HepG2 (cell line): Measurements from ENCODE around the gene COL4A6.

ENCODE experiments used
- NCOR1 ChIP-seq: fragments of 200-600 bp; sonication (generic); IDR thresholded peaks from 2 replicates; pipeline ENCODE4 v1.7.0; 2017; ENCODE audit warnings: antibody characterized with exemption, low read length, borderline replicate concordance
- SP2 ChIP-seq: sonication (generic); formaldehyde crosslinking; IDR thresholded peaks from 2 replicates; pipeline ENCODE4 v1.5.1; 2020; ENCODE audit warnings: mild to moderate bottlenecking, missing genetic modification reagents
- TCF7L2 ChIP-seq: IDR thresholded peaks from 2 replicates; pipeline ENCODE4 v1.6.1; 2011; ENCODE audit warnings: mild to moderate bottlenecking, low read depth, low read length, moderate library complexity
- ZNF292 ChIP-seq: sonication (generic); formaldehyde crosslinking; IDR thresholded peaks from 2 replicates; pipeline ENCODE4 v1.8.1; 2022; ENCODE audit warnings: mild to moderate bottlenecking, low read depth, missing genetic modification reagents, borderline replicate concordance
- ZNF350 ChIP-seq: sonication (generic); formaldehyde crosslinking; IDR thresholded peaks from 2 replicates; pipeline ENCODE4 v1.4.0; 2020; ENCODE audit warnings: mild to moderate bottlenecking, low read depth, missing genetic modification reagents, borderline replicate concordance

DNA sequence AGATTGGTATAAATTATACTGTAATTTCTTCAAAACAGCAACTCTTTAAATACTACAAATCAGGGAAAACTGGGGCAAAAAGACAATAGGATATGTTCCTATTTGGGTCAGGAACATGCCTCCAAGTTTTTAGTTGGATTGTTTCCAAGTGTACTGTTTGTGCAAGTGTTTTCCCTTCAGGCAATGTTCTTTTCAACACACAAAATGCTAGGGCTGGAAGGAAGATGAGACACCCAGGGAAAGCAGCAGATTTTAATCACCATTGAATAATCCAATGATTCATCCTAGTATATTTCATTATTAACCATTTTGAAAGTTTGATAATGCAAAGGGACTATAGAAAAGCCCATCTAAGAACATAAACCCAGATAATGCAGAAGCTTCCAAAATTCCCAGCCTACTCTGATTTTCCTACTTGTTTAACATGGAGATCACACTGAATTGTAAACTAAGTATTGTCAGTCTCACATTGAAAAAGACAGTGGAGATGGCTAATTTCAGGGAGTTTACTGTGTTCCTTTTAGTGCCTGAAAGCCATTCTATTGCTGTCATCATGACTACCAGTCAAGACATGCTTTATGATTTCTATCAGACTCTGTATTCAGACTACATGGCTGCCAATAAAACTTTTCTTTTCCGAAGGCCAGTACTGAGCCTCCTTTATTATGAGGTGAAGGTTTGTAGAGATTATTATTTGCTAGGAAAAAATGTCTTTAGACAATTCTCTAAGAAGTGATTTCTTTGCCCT lies 38.6 kb downstream of the COL4A6 start:
- TF ChIP-seq SP2 (CRISPR knock-in tag): no peak
- TF ChIP-seq ZNF292 (CRISPR knock-in tag): no peak
- TF ChIP-seq ZNF350 (CRISPR knock-in tag): no peak
- TF ChIP-seq NCOR1: no peak
- TF ChIP-seq TCF7L2: no peak
